HEK293 (cell line): ENCODE measurements around the gene SLC35E2B.
"Not testable (repeated sequence)": the region's sequence is repeated elsewhere in the genome, so short reads cannot be mapped to it uniquely, and the experiment has no call there.

Source experiments
- CTCF ChIA-PET: fragments of 350-600 bp; formaldehyde crosslinking; extraction: SDS; loops from one replicate; lab custom pipeline; 2021; ENCODE audit warnings: antibody characterized with exemption; lab: Yijun Ruan, JAX
- POLR2A ChIA-PET: fragments of 300-600 bp; formaldehyde crosslinking; extraction: SDS; loops from one replicate; lab custom pipeline; 2020; ENCODE audit warnings: antibody characterized with exemption, inconsistent platforms; lab: Yijun Ruan, JAX
- H3K27ac ChIP-seq: fragments of 200-500 bp; sonication (Bioruptor generic); 2 replicates; pipeline ENCODE4 v1.5.1; 2014; ENCODE audit warnings: low read depth, low read length, control low read depth, inconsistent platforms; ENCODE audit errors: extremely low read depth
- H3K36me3 ChIP-seq, 2 experiments: fragments of 200-500 bp in 1 of 2; sonication (Bioruptor generic) in 1 of 2; 1 replicate in 1 of 2; 2 replicates in 1 of 2; pipeline ENCODE4 v1.5.1; 2014 to 2017; ENCODE audit warnings: inconsistent platforms in 2 of 2, low read length in 2 of 2; ENCODE audit not compliant: control insufficient read depth in 2 of 2, insufficient read depth in 1 of 2
- H3K4me1 ChIP-seq: fragments of 200-500 bp; sonication (Bioruptor generic); 2 replicates; pipeline ENCODE4 v1.5.1; 2014; ENCODE audit warnings: mild to moderate bottlenecking, low read length, inconsistent platforms; ENCODE audit not compliant: control insufficient read depth, insufficient read depth
- H3K4me3 ChIP-seq: 2 replicates; pipeline ENCODE4 v1.5.1; 2011; ENCODE audit warnings: low read depth, mild to moderate bottlenecking, control low read depth, low read length, moderate library complexity
- H3K9me3 ChIP-seq: fragments of 200-500 bp; sonication (Bioruptor generic); 2 replicates; pipeline ENCODE4 v1.5.1; 2014; ENCODE audit warnings: low read depth, low read length, inconsistent platforms; ENCODE audit not compliant: control insufficient read depth, insufficient read depth
- GLIS1 ChIP-seq: fragments of 450-650 bp; formaldehyde crosslinking; IDR thresholded peaks from 2 replicates; pipeline ENCODE4 v1.5.1; 2016; ENCODE audit warnings: missing biosample characterization, missing genetic modification characterization
- KLF16 ChIP-seq: fragments of 450-650 bp; formaldehyde crosslinking; IDR thresholded peaks from 2 replicates; pipeline ENCODE4 v1.5.1; 2017; ENCODE audit warnings: missing biosample characterization, missing genetic modification characterization
- ZBTB20 ChIP-seq: fragments of 450-650 bp; formaldehyde crosslinking; IDR thresholded peaks from 2 replicates; pipeline ENCODE4 v1.5.1; 2016; ENCODE audit warnings: missing biosample characterization, missing genetic modification characterization
- ZFHX2 ChIP-seq: fragments of 450-650 bp; formaldehyde crosslinking; conservative IDR thresholded peaks from 2 replicates; pipeline ENCODE4 v1.5.1; 2016; ENCODE audit warnings: missing biosample characterization, missing genetic modification characterization
- ZNF24 ChIP-seq: fragments of 450-650 bp; formaldehyde crosslinking; IDR thresholded peaks from 2 replicates; pipeline ENCODE4 v1.5.1; 2016; ENCODE audit warnings: missing biosample characterization, missing genetic modification characterization
- ZNF335 ChIP-seq: fragments of 450-650 bp; formaldehyde crosslinking; conservative IDR thresholded peaks from 2 replicates; pipeline ENCODE4 v1.5.1; 2016; ENCODE audit warnings: missing biosample characterization, missing genetic modification characterization
- ZNF391 ChIP-seq: fragments of 450-650 bp; formaldehyde crosslinking; IDR thresholded peaks from 2 replicates; pipeline ENCODE4 v1.5.1; 2016; ENCODE audit warnings: low read depth, missing biosample characterization, missing genetic modification characterization, borderline replicate concordance
- ZNF501 ChIP-seq: fragments of 450-650 bp; formaldehyde crosslinking; IDR thresholded peaks from 2 replicates; pipeline ENCODE4 v1.5.1; 2016; ENCODE audit warnings: missing biosample characterization, missing genetic modification characterization
- ZNF843 ChIP-seq: fragments of 450-650 bp; formaldehyde crosslinking; IDR thresholded peaks from 2 replicates; pipeline ENCODE4 v1.5.1; 2016; ENCODE audit warnings: missing biosample characterization, missing genetic modification characterization
- TF ChIP-seq, protein P1 (sequence below): fragments of 450-650 bp; formaldehyde crosslinking; IDR thresholded peaks from 2 replicates; pipeline ENCODE4 v1.5.1; 2016; ENCODE audit warnings: missing biosample characterization, missing genetic modification characterization
- TF ChIP-seq, protein P2 (sequence below): fragments of 450-650 bp; formaldehyde crosslinking; IDR thresholded peaks from 2 replicates; pipeline ENCODE4 v1.5.1; 2016; ENCODE audit warnings: missing biosample characterization, missing genetic modification characterization, low read depth
- TF ChIP-seq, protein P3 (sequence below): fragments of 450-650 bp; formaldehyde crosslinking; IDR thresholded peaks from 2 replicates; pipeline ENCODE4 v1.5.1; 2016; ENCODE audit warnings: missing biosample characterization, missing genetic modification characterization

Gene SLC35E2B

DNA sequence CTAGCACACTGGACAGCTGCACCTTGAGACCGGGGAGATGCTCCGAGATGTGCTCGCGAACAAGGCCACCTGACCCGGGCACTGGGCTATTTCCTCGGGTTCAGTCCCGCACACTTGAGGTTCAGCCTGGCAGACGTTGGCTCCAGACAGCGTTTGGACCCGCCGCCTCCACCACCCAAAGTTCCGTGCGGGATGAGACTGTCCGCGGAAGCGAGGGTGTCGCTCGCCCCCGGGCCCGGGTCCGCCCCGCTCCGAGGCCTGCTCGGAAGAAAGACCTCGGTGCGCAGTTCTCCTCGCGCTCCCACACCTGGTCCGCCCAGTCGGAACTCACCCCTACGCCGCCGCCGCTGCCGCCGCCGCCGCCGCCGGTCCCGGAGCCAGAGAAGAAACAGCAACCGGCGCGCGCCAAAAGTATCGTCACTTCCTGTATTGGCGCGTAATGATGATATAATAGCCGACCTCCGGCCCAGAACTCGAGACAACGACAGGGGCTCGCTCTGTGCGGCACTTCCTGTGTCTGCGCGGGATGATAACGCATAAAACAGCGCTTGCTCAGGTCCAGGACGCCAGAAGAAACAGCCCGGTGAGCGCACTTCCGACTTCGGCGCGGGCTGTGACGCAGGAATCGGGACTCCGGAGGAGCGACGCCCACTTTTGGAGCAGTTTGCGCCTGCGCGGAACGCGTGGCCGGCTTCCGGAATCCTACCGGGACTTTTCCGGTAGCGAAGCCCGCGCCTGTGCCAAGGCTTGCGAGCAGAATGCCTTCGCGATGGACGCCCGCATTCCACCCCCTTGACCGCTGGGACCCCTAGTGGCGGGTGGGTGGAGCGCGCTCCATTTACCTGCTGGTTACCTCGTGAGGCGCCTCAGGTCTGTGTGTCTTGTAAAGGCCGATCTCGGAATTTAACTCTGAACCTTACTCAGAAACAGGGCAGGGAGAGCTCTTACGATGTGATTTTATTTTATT lies 33.7 kb downstream of the SLC35E2B start, which contains the start of gene CDK11B (continued):
- TF ChIP-seq GLIS1 (tag by site-specific recombination) (peak; percentile 31; the same call in 1 of the 2 replicates), KLF16 (tag by site-specific recombination) (peak; percentile 49; the same call in 1 of the 2 replicates), ZNF24 (tag by site-specific recombination) (peak; percentile 58; the same call in 1 of the 2 replicates), ZNF501 (tag by site-specific recombination) (peak; percentile 37; the same call in 1 of the 2 replicates), ZNF335 (peak; percentile 87), ZFHX2 (tag by site-specific recombination) (peak; percentile 72), ZNF391 (tag by site-specific recombination) (0 out of 2 replicates have a peak, but pooled peaks have one; percentile 80), ZBTB20 (tag by site-specific recombination) (peak; percentile 66; the same call in 1 of the 2 replicates), ZNF843 (tag by site-specific recombination) (peak; percentile 50; the same call in 1 of the 2 replicates)
- TF ChIP-seq, protein P1, sequence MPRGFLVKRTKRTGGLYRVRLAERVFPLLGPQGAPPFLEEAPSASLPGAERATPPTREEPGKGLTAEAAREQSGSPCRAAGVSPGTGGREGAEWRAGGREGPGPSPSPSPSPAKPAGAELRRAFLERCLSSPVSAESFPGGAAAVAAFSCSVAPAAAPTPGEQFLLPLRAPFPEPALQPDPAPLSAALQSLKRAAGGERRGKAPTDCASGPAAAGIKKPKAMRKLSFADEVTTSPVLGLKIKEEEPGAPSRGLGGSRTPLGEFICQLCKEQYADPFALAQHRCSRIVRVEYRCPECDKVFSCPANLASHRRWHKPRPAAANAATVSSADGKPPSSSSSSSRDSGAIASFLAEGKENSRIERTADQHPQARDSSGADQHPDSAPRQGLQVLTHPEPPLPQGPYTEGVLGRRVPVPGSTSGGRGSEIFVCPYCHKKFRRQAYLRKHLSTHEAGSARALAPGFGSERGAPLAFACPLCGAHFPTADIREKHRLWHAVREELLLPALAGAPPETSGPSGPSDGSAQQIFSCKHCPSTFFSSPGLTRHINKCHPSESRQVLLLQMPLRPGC (tag by site-specific recombination): 0 out of 2 replicates have a peak, but pooled peaks have one; percentile 33
- TF ChIP-seq, protein P2, sequence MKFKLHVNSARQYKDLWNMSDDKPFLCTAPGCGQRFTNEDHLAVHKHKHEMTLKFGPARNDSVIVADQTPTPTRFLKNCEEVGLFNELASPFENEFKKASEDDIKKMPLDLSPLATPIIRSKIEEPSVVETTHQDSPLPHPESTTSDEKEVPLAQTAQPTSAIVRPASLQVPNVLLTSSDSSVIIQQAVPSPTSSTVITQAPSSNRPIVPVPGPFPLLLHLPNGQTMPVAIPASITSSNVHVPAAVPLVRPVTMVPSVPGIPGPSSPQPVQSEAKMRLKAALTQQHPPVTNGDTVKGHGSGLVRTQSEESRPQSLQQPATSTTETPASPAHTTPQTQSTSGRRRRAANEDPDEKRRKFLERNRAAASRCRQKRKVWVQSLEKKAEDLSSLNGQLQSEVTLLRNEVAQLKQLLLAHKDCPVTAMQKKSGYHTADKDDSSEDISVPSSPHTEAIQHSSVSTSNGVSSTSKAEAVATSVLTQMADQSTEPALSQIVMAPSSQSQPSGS (tag by site-specific recombination): peak; percentile 47; the same call in 1 of the 2 replicates
- TF ChIP-seq, protein P3, sequence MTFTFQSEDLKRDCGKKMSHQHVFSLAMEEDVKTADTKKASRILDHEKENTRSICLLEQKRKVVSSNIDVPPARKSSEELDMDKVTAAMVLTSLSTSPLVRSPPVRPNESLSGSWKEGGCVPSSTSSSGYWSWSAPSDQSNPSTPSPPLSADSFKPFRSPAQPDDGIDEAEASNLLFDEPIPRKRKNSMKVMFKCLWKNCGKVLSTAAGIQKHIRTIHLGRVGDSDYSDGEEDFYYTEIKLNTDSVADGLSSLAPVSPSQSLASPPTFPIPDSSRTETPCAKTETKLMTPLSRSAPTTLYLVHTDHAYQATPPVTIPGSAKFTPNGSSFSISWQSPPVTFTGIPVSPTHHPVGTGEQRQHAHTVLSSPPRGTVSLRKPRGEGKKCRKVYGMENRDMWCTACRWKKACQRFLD: peak; percentile 78

DNA sequence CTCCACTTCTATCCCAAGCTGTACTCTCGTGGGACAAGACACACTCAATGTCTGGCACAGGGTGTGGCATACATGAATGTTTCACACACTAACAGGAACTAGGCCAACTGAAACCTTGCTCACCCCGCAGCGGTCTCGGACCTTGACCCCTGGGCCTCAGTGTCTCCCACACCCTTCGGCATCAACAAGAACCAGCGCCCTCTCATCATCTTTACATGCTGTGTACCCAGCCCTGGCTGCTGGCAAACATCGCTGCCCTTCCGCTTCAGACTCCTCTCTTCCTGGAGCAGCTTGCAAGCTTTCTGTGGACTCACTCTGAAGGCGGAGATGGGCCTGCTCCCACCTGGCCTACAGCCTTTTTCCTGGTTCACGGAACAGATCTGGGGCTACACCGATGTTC lies 44.3 kb downstream of the SLC35E2B start:
- H3K27ac ChIP-seq, H3K4me1 ChIP-seq, H3K9me3 ChIP-seq, CTCF ChIA-PET, POLR2A ChIA-PET, H3K4me3 ChIP-seq: not testable (repeated sequence)
- peaks cover 13 to 66% of the 10 kb centered on the region in 2 experiments; a peak in 2 of 3 replicates for H3K36me3 ChIP-seq

DNA sequence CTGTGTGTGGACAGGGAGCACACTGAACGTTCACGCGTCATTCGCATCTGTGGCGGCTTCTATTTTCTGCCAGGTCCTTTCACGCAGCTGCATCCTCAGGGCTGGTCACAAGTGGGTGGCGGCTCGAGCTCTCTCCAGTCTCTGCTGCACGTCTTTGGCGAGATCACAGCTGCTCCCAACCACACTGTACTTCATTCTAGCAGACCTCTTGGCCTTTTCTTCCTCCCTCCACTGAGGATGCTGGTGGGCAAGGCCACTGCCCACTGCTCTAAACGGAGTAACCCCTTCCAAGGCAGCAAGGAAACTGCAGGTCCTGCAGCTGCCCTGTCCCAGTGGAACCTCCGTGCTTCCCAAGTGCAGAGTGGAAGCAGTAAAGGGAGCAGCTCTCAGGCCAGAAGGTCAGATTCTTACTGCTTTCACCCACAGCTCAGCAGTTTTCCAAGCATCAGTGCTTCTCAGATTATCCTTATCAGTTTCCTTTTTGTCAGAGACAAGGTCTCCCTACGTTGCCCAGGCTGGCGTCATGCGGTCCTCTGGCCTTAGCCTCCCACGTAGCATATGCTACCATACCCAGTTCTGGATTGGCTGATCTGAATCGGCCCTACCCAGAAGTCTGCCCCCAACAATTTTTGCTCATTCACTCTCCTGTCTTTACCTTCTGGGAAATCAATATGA lies 44.9 kb downstream of the SLC35E2B start:
- H3K4me3 ChIP-seq, H3K27ac ChIP-seq, H3K4me1 ChIP-seq, CTCF ChIA-PET, POLR2A ChIA-PET, H3K9me3 ChIP-seq: not testable (repeated sequence)
- H3K36me3 ChIP-seq: peaks cover 9 to 61% of the 10 kb centered on the region in 2 experiments; a peak in 2 of 3 replicates

DNA sequence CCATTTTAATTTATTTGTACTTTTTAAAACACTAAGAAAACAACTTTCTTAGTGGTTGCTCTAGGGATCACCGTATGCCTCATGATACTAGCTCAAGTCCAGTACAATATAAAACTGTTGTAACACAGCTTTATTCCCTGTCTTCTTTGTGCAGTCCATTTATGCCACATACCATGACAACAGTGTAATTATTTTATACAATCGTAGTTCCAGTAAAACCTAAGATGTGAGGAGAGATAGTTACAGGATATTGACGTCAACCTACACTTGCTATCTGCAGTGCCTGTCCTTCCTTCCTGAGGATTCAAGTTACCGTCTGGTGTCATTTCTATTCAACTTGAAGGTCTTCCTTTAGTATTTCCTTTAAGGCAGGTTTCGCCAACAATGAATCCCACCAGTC lies 46.3 kb downstream of the SLC35E2B start:
- H3K36me3 ChIP-seq: peaks cover 9 to 47% of the 10 kb centered on the region in 2 experiments; a peak in 2 of 3 replicates
- POLR2A ChIA-PET, H3K9me3 ChIP-seq, H3K27ac ChIP-seq, H3K4me1 ChIP-seq, H3K4me3 ChIP-seq, CTCF ChIA-PET: not testable (repeated sequence)
